ENCODE data around the gene ARTN.

Gene ARTN

DNA sequence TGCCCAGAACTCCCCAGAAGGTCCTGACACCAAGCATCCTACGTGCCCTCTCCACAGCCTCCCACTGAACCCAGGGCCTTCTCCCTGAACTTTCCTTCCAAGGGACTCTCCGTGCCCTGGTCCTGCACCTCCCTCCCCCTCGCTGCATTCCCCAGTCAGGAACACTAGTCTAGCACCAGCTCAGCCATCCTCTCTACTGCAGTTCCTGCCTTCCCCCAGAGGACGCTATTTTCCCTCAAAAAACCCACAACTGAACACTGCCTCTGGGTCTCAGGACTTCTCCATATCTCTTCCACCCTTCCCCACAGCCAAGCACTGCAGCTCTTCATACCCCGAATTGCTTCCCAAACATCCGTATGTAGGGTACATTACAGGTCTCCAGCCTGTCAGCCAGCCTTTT is 12.6 kb upstream of the ARTN start:
- no peaks in the 10 kb centered on the region for H3K27me3 ChIP-seq (replicated peaks; ENCODE audit: control insufficient read depth, insufficient read depth, low read length, poor library complexity, severe bottlenecking)
- H3K9me3 ChIP-seq (ENCODE audit: control insufficient read depth, low read length): no peaks in the 10 kb centered on the region
- no peaks in the 10 kb centered on the region for H3K4me1 ChIP-seq (ENCODE audit: control insufficient read depth, insufficient read depth, low read length, poor library complexity, severe bottlenecking)
- peaks cover 3% of the 10 kb centered on the region for H3K36me3 ChIP-seq (ENCODE audit: control insufficient read depth, insufficient read depth, low read length)
- DNase-seq: no peak
- no peak overlapping the region for H3K4me3 ChIP-seq (ENCODE audit: insufficient read depth, low read depth, low read length, poor library complexity, severe bottlenecking)
- H3K27ac ChIP-seq (ENCODE audit: insufficient read depth, low read length, poor library complexity, severe bottlenecking): no peak overlapping the region

DNA sequence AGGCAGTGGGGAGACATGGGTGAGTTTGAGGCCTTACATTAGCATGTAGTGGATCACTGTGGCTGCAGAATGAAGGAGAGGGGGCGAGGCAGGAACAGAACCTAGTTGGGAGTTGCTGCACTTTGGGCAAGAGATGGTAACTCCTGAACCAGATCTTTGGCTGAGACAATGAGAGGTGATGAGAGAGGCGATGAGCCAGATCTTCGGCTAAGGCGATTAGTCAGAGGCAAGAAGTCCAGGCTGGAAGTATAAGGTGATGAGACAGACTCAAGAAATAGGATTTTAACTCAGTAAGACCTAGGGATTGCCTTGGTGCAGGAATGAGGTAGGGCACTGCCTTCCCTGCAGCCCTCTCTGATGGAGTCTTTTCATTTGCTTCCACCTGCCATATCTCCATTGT is 9.1 kb upstream of the ARTN start:
- Histone ChIP-seq H3K36me3 (ENCODE audit: control insufficient read depth, insufficient read depth, low read length) (peaks cover 3% of the 10 kb centered on the region), H3K4me3 (ENCODE audit: insufficient read depth, low read depth, low read length, poor library complexity, severe bottlenecking) (no peak overlapping the region), H3K9me3 (ENCODE audit: control insufficient read depth, low read length) (no peaks in the 10 kb centered on the region), H3K4me1 (ENCODE audit: control insufficient read depth, insufficient read depth, low read length, poor library complexity, severe bottlenecking) (no peaks in the 10 kb centered on the region), H3K27me3 (replicated peaks; ENCODE audit: control insufficient read depth, insufficient read depth, low read length, poor library complexity, severe bottlenecking) (no peaks in the 10 kb centered on the region), H3K27ac (ENCODE audit: insufficient read depth, low read length, poor library complexity, severe bottlenecking) (no peak overlapping the region)
- DNase-seq: no peak

DNA sequence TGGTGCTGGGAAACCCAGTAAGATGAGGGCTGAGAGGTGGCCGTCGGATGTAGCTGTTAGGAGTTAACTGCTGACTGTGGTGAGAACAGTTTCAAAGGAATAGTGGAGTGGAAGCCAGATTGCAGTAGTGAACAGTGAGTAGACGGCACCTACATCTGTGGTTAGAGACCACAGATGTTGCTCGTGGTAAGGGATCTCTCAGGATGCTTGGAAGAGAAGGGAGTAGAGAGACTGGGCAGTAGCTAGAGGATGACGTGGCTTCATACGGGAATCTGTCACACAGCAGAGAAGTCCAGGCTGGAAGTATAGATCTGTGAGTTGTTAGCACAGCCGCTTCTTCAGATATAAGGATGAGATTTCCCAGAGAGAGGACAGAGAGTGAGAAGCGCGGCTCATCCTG is 7.8 kb upstream of the ARTN start:
- no peak for DNase-seq
- Histone ChIP-seq H3K9me3 (ENCODE audit: control insufficient read depth, low read length) (no peaks in the 10 kb centered on the region), H3K36me3 (ENCODE audit: control insufficient read depth, insufficient read depth, low read length) (peaks cover 3% of the 10 kb centered on the region), H3K4me3 (ENCODE audit: insufficient read depth, low read depth, low read length, poor library complexity, severe bottlenecking) (no peak overlapping the region), H3K27ac (ENCODE audit: insufficient read depth, low read length, poor library complexity, severe bottlenecking) (no peak overlapping the region), H3K27me3 (replicated peaks; ENCODE audit: control insufficient read depth, insufficient read depth, low read length, poor library complexity, severe bottlenecking) (no peaks in the 10 kb centered on the region), H3K4me1 (ENCODE audit: control insufficient read depth, insufficient read depth, low read length, poor library complexity, severe bottlenecking) (no peaks in the 10 kb centered on the region)

DNA sequence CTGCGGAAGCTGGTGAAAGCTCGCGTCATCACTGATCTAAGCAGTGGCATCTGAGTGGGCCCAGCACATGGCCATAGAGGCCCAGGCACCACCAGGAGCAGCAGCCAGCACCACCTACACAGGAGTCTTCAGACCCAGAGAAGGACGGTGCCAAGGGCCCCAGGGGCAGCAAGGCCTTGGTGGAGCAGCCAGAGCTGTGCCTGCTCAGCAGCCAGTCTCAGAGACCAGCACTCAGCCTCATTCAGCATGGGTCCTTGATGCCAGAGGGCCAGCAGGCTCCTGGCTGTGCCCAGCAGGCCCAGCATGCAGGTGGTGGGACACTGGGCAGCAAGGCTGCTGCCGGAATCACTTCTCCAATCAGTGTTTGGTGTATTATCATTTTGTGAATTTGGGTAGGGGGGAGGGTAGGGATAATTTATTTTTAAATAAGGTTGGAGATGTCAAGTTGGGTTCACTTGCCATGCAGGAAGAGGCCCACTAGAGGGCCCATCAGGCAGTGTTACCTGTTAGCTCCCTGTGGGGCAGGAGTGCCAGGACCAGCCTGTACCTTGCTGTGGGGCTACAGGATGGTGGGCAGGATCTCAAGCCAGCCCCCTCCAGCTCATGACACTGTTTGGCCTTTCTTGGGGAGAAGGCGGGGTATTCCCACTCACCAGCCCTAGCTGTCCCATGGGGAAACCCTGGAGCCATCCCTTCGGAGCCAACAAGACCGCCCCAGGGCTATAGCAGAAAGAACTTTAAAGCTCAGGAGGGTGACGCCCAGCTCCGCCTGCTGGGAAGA is 3.2 kb upstream of the ARTN start:
- no peak overlapping the region for H3K27ac ChIP-seq (ENCODE audit: insufficient read depth, low read length, poor library complexity, severe bottlenecking)
- no peak for DNase-seq

DNA sequence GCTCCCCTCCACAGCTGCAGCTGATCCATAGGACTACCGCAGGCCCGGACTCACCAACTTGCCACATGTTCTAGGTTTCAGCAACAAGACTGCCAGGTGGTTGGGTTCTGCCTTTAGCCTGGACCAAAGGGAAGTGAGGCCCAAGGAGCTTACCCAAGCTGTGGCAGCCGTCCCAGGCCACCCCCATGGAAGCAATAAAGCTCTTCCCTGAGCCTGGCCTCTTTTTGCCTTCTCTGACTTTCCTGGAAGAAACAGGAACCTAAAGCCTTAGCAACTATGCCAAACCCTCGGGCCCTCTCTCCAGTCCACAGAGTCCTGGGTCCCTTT is 2.7 kb upstream of the ARTN start:
- no peaks in the 10 kb centered on the region for H3K36me3 ChIP-seq (ENCODE audit: control insufficient read depth, insufficient read depth, low read length)
- H3K27ac ChIP-seq (ENCODE audit: insufficient read depth, low read length, poor library complexity, severe bottlenecking): no peak overlapping the region
- no peaks in the 10 kb centered on the region for H3K9me3 ChIP-seq (ENCODE audit: control insufficient read depth, low read length)
- peaks cover 9% of the 10 kb centered on the region for H3K4me1 ChIP-seq (ENCODE audit: control insufficient read depth, insufficient read depth, low read length, poor library complexity, severe bottlenecking)
- no peak overlapping the region for H3K4me3 ChIP-seq (ENCODE audit: insufficient read depth, low read depth, low read length, poor library complexity, severe bottlenecking)
- H3K27me3 ChIP-seq (replicated peaks; ENCODE audit: control insufficient read depth, insufficient read depth, low read length, poor library complexity, severe bottlenecking): peaks cover 12% of the 10 kb centered on the region
- DNase-seq: no peak

More for the DNA sequence above, 3.2 kb upstream of the ARTN start:
- peaks cover 9% of the 10 kb centered on the region for H3K27me3 ChIP-seq (replicated peaks; ENCODE audit: control insufficient read depth, insufficient read depth, low read length, poor library complexity, severe bottlenecking)
- peaks cover 3% of the 10 kb centered on the region for H3K36me3 ChIP-seq (ENCODE audit: control insufficient read depth, insufficient read depth, low read length)
- no peak overlapping the region for H3K4me3 ChIP-seq (ENCODE audit: insufficient read depth, low read depth, low read length, poor library complexity, severe bottlenecking)
- H3K9me3 ChIP-seq (ENCODE audit: control insufficient read depth, low read length): no peaks in the 10 kb centered on the region
- peaks cover 7% of the 10 kb centered on the region for H3K4me1 ChIP-seq (ENCODE audit: control insufficient read depth, insufficient read depth, low read length, poor library complexity, severe bottlenecking)

DNA sequence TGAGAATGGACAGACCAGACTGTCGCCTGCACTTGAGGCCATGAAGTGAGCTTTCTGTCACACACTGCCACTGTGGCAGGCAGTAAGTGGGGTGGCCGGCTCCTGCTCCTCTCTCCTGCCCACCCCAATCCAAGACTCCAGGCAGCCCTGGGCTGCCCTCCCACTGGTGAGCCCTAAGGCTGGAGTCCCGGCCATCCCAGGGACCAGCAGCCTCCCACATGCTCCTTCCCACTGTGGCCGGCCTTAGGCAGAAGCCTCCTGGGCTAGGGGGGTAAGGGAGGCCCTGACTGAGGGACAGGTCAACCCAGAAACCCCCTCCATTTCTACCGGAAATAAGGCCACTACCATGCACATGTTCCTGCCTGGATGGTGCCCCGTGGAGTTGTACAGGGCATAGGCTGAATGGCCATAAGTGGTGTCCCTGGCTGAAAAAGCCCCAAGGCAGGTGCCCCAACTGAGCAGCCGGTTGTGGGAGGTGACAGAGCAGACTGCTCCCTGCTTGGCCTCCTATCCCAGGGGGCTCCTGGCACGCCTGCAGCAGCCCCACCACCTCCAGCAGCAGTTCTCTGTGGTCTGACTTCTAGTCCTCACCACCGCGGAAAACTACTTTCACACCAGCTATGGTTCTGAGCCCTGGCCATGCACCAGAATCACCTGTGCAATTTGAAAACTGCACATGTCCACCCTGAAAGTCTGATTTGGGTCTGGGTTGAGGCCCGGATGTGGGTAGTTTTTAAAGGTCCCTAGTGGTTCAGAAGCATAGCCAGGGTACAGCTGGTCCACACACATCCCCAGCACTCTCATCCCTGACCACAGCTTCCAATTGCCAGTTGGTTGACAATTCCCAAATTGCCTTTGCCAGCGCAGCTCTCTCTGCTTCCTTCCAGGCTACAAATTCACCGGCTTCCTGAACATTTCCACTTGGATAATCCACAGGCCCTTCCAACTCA is 1.6 kb upstream of the ARTN start:
- H3K9me3 ChIP-seq (ENCODE audit: control insufficient read depth, low read length): no peaks in the 10 kb centered on the region

DNA sequence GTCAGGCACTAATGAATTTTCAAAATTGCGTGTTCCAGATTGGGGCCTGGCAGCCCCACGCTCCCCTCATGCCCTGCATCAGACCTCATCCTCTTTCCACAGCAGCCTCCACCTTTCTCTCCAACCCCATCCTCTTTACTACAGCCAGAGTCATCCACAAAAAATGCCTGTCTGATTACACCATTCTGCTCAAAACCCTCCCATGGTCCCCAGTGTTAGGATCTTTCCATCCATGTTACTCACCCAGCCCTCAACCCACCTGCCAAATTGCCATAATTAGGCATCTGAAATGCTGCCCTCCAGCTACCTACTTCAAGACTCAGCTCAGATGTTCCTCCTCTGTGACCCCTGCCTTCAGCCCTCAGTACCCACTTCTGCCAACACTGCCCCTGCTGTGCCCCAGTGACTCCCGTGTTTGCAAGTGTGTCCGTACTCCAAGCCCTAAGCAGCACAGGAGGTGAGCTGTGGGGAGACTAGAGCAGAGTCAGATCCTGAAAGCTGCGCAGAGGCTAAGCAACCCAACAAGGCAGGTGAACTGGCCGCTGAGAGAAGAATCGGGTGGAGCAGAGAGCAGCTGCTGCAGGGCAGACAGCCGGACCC is 715 bp upstream of the ARTN start:
- Histone ChIP-seq H3K27me3 (replicated peaks; ENCODE audit: control insufficient read depth, insufficient read depth, low read length, poor library complexity, severe bottlenecking) (peaks cover 20% of the 10 kb centered on the region), H3K9me3 (ENCODE audit: control insufficient read depth, low read length) (no peaks in the 10 kb centered on the region), H3K4me1 (ENCODE audit: control insufficient read depth, insufficient read depth, low read length, poor library complexity, severe bottlenecking) (peaks cover 15% of the 10 kb centered on the region), H3K36me3 (ENCODE audit: control insufficient read depth, insufficient read depth, low read length) (no peaks in the 10 kb centered on the region), H3K27ac (ENCODE audit: insufficient read depth, low read length, poor library complexity, severe bottlenecking) (no peak overlapping the region), H3K4me3 (ENCODE audit: insufficient read depth, low read depth, low read length, poor library complexity, severe bottlenecking) (no peak overlapping the region)
- DNase-seq: no peak

More for the DNA sequence above, 1.6 kb upstream of the ARTN start:
- Histone ChIP-seq H3K4me3 (ENCODE audit: insufficient read depth, low read depth, low read length, poor library complexity, severe bottlenecking) (no peak overlapping the region), H3K36me3 (ENCODE audit: control insufficient read depth, insufficient read depth, low read length) (no peaks in the 10 kb centered on the region), H3K4me1 (ENCODE audit: control insufficient read depth, insufficient read depth, low read length, poor library complexity, severe bottlenecking) (peaks cover 15% of the 10 kb centered on the region), H3K27me3 (replicated peaks; ENCODE audit: control insufficient read depth, insufficient read depth, low read length, poor library complexity, severe bottlenecking) (peaks cover 20% of the 10 kb centered on the region), H3K27ac (ENCODE audit: insufficient read depth, low read length, poor library complexity, severe bottlenecking) (no peak overlapping the region)
- DNase-seq: no peak

DNA sequence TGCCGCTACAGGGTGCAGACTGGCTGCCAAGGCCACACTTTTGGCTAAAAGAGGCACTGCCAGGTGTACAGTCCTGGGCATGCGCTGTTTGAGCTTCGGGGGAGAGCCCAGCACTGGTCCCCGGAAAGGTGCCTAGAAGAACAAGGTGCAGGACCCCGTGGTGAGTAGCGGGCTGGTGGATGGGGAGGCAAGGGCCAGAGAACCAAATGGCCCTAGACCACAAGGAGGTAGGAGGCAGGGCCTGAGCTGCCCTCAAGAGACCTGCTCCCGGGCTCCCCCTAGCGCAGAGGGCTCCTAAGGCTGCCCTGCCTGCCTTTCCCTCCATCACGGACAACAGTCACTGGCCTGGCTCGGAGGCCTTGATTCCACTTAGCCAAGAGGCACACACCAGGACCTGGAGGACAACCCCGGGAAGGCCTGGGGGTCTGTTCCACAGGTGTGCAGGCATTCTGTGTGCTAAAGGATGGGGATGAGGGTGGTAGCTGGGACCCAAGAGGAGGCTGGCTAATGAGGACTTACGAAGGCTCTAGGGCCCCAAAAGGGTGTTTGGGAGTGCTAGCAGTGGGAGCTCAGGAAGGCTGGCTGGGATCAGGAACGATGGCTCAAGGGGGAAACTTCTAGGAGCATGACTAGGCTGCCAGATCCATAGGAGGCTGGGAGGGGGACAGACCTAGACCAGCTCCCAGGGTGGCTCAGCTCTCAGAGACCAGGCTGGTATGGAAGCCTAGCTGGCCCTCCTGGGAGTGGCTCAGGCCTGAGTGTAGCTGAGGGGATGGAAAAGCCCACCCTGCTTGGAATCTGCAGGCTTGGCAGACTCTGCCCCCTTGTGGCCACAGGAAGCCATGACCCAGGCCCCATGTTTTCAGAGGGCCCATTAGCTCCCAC is 742 bp downstream of the ARTN start:
- H3K27me3 ChIP-seq (replicated peaks; ENCODE audit: control insufficient read depth, insufficient read depth, low read length, poor library complexity, severe bottlenecking): peaks cover 20% of the 10 kb centered on the region
- H3K4me1 ChIP-seq (ENCODE audit: control insufficient read depth, insufficient read depth, low read length, poor library complexity, severe bottlenecking): peaks cover 15% of the 10 kb centered on the region
- no peak overlapping the region for H3K27ac ChIP-seq (ENCODE audit: insufficient read depth, low read length, poor library complexity, severe bottlenecking)
- H3K9me3 ChIP-seq (ENCODE audit: control insufficient read depth, low read length): no peaks in the 10 kb centered on the region
- H3K4me3 ChIP-seq (ENCODE audit: insufficient read depth, low read depth, low read length, poor library complexity, severe bottlenecking): no peak overlapping the region
- peak in 2 of 3 donors; percentile 14 to 21 for DNase-seq
- no peaks in the 10 kb centered on the region for H3K36me3 ChIP-seq (ENCODE audit: control insufficient read depth, insufficient read depth, low read length)

DNA sequence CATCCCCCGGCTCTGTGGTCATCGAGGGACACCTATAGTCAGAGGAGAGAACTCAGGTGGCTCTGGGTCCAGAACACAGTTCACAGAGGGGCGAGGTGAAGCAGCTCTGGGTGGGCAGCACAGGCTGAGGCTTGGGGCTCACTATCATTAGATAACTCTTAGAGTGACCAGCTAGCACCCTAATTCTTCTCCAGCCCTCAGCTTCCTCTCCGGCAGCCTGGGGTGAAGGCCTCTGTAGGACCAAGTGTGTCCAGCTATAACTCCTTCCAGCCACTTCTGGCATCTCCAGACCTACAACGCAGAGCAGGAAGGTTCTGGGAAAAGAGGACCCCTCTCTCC is 1.4 kb downstream of the ARTN start:
- no peak overlapping the region for H3K27ac ChIP-seq (ENCODE audit: insufficient read depth, low read length, poor library complexity, severe bottlenecking)
- no peak for DNase-seq
- peaks cover 15% of the 10 kb centered on the region for H3K4me1 ChIP-seq (ENCODE audit: control insufficient read depth, insufficient read depth, low read length, poor library complexity, severe bottlenecking)
- H3K9me3 ChIP-seq (ENCODE audit: control insufficient read depth, low read length): no peaks in the 10 kb centered on the region
- H3K27me3 ChIP-seq (replicated peaks; ENCODE audit: control insufficient read depth, insufficient read depth, low read length, poor library complexity, severe bottlenecking): peaks cover 20% of the 10 kb centered on the region
- H3K4me3 ChIP-seq (ENCODE audit: insufficient read depth, low read depth, low read length, poor library complexity, severe bottlenecking): no peak overlapping the region
- no peaks in the 10 kb centered on the region for H3K36me3 ChIP-seq (ENCODE audit: control insufficient read depth, insufficient read depth, low read length)

All from effector memory CD4-positive, alpha-beta T cell (primary cell).